Smooth muscle cell (in vitro differentiated cells): Measurements from ENCODE around the gene MBD4. TPM values are rescaled to one million over a fixed set of nuclear protein-coding genes. Genes with fewer than 3 reads are reported as not detected.

ENCODE experiments used
- DNase-seq: peaks from one replicate; lab custom pipeline; 2025; ENCODE audit not compliant: unreplicated experiment; lab: John Stamatoyannopoulos, UW
- H2AFZ ChIP-seq: fragments of 200-600 bp; sonication (generic); 2 replicates; pipeline ENCODE4 v1.6.0; 2016; ENCODE audit warnings: antibody characterized with exemption, low read depth, mild to moderate bottlenecking
- H3F3A ChIP-seq: fragments of 200-600 bp; sonication (generic); 2 replicates; pipeline ENCODE4 v1.6.0; 2017; ENCODE audit warnings: antibody characterized with exemption, low read depth
- H3K27ac ChIP-seq: fragments of 200-600 bp; sonication (generic); 2 replicates; pipeline ENCODE4 v1.5.1; 2016; ENCODE audit warnings: low read depth, mild to moderate bottlenecking
- H3K27me3 ChIP-seq: fragments of 200-600 bp; sonication (generic); 2 replicates; pipeline ENCODE4 v1.6.1; 2016; ENCODE audit warnings: low read depth, mild to moderate bottlenecking
- H3K36me3 ChIP-seq: fragments of 200-600 bp; sonication (generic); 2 replicates; pipeline ENCODE4 v1.5.1; 2016; ENCODE audit warnings: low read depth
- H3K4me1 ChIP-seq: fragments of 200-600 bp; sonication (generic); 2 replicates; pipeline ENCODE4 v1.5.1; 2016; ENCODE audit warnings: low read depth
- H3K4me2 ChIP-seq: fragments of 200-600 bp; sonication (generic); 2 replicates; pipeline ENCODE4 v1.6.0; 2016; ENCODE audit warnings: mild to moderate bottlenecking
- H3K4me3 ChIP-seq: fragments of 200-600 bp; sonication (generic); 2 replicates; pipeline ENCODE4 v1.5.1; 2016; ENCODE audit warnings: mild to moderate bottlenecking
- H3K79me2 ChIP-seq: fragments of 200-600 bp; sonication (generic); 2 replicates; pipeline ENCODE4 v1.6.0; 2016; ENCODE audit warnings: low read depth, mild to moderate bottlenecking
- H3K9ac ChIP-seq: fragments of 200-600 bp; sonication (generic); 2 replicates; pipeline ENCODE4 v1.6.0; 2016; ENCODE audit warnings: low read depth
- H3K9me3 ChIP-seq: fragments of 200-600 bp; sonication (generic); replicated peaks from 2 replicates; pipeline ENCODE4 v1.5.1; 2016; ENCODE audit warnings: low read depth
- H4K20me1 ChIP-seq: fragments of 200-600 bp; sonication (generic); 2 replicates; pipeline ENCODE4 v1.6.0; 2016; ENCODE audit warnings: low read depth
- WGBS: methylation state at CpG from one replicate; pipeline ENCODE4 v1.1.7; 2016; ENCODE audit warnings: low lambda C conversion rate; 5-methylcytosine and 5-hydroxymethylcytosine counted together
- polyA plus RNA-seq: library from polyadenylated mRNA; unstranded; fragments of >200 nt; fragmentation: Nextera tagmentation; extraction: Ambion mirVana; gene quantifications from 2 replicates; pipeline ENCODE4 v1.2.1, GENCODE V29; 2016
- total RNA-seq: library from RNA; depleted of rRNA; stranded (reverse); fragments of >200 nt; gene quantifications from 2 replicates; pipeline ENCODE4 v1.2.3, GENCODE V29; 2014
- TF ChIP-seq, protein P1 (sequence below): fragments of 200-600 bp; sonication (generic); IDR thresholded peaks from 2 replicates; pipeline ENCODE4 v1.5.1; 2017; ENCODE audit warnings: borderline replicate concordance, mild to moderate bottlenecking, antibody characterized with exemption; ENCODE audit not compliant: insufficient read depth, poor library complexity, severe bottlenecking

MBD4 gene
- total and polyA plus RNA-seq, 2 experiments from 2014 or later: 23.1 to 26.5 TPM

DNA sequence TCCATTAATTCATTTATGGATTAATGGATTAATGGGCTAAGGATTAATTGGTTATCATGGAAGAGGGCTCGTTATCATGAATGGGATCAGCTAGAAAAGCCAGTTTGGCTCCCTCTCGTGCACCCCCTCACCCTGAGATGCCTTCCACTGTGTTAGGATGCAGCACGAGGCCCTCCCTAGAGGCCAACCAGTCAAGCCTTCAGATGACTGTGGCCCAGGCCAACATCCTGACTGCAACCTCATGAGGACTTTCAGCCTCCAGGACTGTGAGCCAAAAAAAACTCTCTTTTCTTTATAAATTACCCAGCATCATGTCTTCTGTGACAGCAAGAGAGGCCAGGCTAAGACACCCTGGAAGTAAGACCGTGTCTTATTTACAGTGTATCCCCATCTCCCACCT is 20.3 kb downstream of the MBD4 start:
- H3K9me3 ChIP-seq: no peaks in the 10 kb centered on the region
- no peak for DNase-seq
- H3K9ac ChIP-seq: no peak overlapping the region
- H3K27me3 ChIP-seq: no peaks in the 10 kb centered on the region
- 94% methylated on average over 4 of the region's 4 CpGs for WGBS
- H2AFZ ChIP-seq: no peak overlapping the region
- no peak overlapping the region for H3K4me2 ChIP-seq
- H3K79me2 ChIP-seq: no peaks in the 10 kb centered on the region
- TF ChIP-seq, protein P1, sequence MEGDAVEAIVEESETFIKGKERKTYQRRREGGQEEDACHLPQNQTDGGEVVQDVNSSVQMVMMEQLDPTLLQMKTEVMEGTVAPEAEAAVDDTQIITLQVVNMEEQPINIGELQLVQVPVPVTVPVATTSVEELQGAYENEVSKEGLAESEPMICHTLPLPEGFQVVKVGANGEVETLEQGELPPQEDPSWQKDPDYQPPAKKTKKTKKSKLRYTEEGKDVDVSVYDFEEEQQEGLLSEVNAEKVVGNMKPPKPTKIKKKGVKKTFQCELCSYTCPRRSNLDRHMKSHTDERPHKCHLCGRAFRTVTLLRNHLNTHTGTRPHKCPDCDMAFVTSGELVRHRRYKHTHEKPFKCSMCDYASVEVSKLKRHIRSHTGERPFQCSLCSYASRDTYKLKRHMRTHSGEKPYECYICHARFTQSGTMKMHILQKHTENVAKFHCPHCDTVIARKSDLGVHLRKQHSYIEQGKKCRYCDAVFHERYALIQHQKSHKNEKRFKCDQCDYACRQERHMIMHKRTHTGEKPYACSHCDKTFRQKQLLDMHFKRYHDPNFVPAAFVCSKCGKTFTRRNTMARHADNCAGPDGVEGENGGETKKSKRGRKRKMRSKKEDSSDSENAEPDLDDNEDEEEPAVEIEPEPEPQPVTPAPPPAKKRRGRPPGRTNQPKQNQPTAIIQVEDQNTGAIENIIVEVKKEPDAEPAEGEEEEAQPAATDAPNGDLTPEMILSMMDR: no peak
- H4K20me1 ChIP-seq: no peaks in the 10 kb centered on the region
- H3F3A ChIP-seq: peaks cover 3% of the 10 kb centered on the region
- no peaks in the 10 kb centered on the region for H3K36me3 ChIP-seq
- H3K4me3 ChIP-seq: no peak overlapping the region
- H3K27ac ChIP-seq: no peak overlapping the region
- no peaks in the 10 kb centered on the region for H3K4me1 ChIP-seq

DNA sequence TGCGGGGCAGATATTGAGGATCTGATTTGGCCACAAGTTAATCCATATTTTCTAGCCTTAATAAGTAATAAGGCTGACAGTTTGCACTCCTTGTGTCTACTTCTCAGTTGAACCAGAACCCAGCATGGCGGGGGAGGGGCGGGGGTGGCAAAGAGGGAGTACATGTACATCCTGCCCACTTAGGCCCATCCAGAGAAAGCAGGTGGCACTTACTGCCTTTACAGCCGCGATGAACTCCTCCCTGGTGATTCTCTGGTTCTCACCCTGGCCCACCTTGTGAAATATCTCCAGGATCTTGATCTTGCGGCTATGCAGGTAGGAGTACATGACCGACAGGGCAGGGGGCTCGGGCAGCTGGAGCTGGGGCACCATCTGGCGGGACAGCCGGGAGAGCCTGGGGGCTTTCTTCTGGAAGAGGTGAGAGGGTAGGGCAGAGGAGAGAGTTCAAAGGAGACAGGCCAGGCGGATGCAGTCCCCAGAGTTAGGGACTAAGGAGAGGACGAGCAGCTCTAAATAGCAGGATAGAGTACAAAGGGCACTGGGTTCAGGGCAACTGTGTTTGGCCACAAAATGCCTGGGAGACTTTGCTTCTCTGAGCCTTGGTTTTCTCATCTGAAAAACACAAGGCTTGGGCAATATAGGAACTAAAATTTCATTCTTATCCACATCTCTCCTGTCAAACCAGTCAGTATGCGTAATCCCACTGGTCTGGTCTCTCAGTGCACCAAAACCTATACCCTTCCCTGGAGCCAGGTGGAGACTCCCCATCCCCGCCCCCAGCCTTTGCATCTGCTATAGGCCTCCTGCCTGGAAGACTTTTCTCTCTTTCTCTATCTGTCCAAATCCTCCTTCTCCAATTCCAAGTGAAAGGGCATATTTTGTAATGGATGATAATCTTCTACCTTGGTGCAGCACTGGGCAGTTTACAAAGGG is 21.4 kb downstream of the MBD4 start:
- no peaks in the 10 kb centered on the region for H4K20me1 ChIP-seq
- peaks cover 8% of the 10 kb centered on the region for H3F3A ChIP-seq
- WGBS: 89% methylated on average over 14 of the region's 14 CpGs
- no peaks in the 10 kb centered on the region for H3K27me3 ChIP-seq
- DNase-seq: no peak
- H3K9me3 ChIP-seq: no peaks in the 10 kb centered on the region
- no peaks in the 10 kb centered on the region for H3K4me1 ChIP-seq
- H2AFZ ChIP-seq: no peak overlapping the region
- H3K79me2 ChIP-seq: no peaks in the 10 kb centered on the region
- H3K4me2 ChIP-seq: no peak overlapping the region
- H3K27ac ChIP-seq: peak overlapping the region; percentile 42
- H3K4me3 ChIP-seq: no peak overlapping the region
- TF ChIP-seq, protein P1: no peak
- no peak overlapping the region for H3K9ac ChIP-seq
- no peaks in the 10 kb centered on the region for H3K36me3 ChIP-seq

DNA sequence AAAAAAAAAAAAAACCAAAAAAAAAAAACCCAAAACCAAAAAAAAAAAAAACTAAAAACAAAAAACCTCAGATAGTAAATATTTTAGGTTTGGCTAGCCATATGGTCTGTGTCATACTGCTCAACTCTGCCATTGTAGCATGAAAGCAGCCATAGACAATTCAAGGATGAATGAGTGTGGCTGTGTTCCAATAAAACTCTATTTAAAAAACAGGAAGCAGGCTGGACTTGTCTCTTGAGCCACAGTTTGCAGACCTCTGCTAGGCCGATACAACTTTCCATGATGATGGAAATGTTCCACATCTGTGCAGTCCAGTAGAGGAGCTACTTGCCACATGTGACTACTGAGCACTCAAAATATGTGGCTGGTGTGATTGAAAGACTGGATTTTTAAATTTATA is 22.4 kb downstream of the MBD4 start:
- WGBS: 18% methylated on average over 1 of the region's 1 CpG
- Histone ChIP-seq H4K20me1 (no peaks in the 10 kb centered on the region), H3K27ac (peak overlapping the region; percentile 42), H3K4me2 (peak overlapping the region; percentile 22), H3K9ac (no peak overlapping the region), H3F3A (peaks cover 17% of the 10 kb centered on the region), H3K27me3 (no peaks in the 10 kb centered on the region), H3K4me3 (no peak overlapping the region), H3K79me2 (no peaks in the 10 kb centered on the region), H3K9me3 (no peaks in the 10 kb centered on the region), H2AFZ (no peak overlapping the region), H3K36me3 (no peaks in the 10 kb centered on the region), H3K4me1 (peaks cover 4% of the 10 kb centered on the region)
- TF ChIP-seq, protein P1: no peak
- DNase-seq: no peak
